OCI-LY7 (cell line): ENCODE results near the gene ABCA4. TPM values are rescaled to one million over a fixed set of nuclear protein-coding genes. Genes with fewer than 3 reads are reported as not detected.

ENCODE experiments used
- BruUV-seq: library from RNA; stranded (reverse); fragments of 400-500 nt; replicated peaks from 2 replicates; lab custom pipeline; 2021; lab: Mats Ljungman, UMichigan
- CTCF ChIA-PET: fragments of 300-600 bp; sonication (Branson Sonifier 250); formaldehyde crosslinking; loops from one replicate; lab custom pipeline; 2022; ENCODE audit warnings: antibody characterized with exemption; ENCODE audit not compliant: unreplicated experiment; lab: Charles Lee
- POLR2A ChIA-PET: fragments of 300-600 bp; sonication (Branson Sonifier 250); formaldehyde crosslinking; loops from one replicate; lab custom pipeline; 2022; ENCODE audit warnings: antibody characterized with exemption; lab: Charles Lee
- DNase-seq: peaks from one replicate; pipeline ENCODE4 v3.0.0-alpha.2; 2015; ENCODE audit warnings: low spot score
- H2AFZ ChIP-seq: fragments of 200-600 bp; sonication (generic), shearing (Covaris generic); 2 replicates; pipeline ENCODE4 v1.6.1; 2014; ENCODE audit warnings: mild to moderate bottlenecking, antibody characterized with exemption, low read length, moderate library complexity
- H3K27ac ChIP-seq: fragments of 200-600 bp; sonication (generic); 2 replicates; pipeline ENCODE4 v1.5.1; 2014; ENCODE audit warnings: mixed run types, low read depth, mild to moderate bottlenecking, moderate library complexity, low read length, inconsistent platforms; ENCODE audit not compliant: poor library complexity, severe bottlenecking
- H3K36me3 ChIP-seq: fragments of 200-600 bp; sonication (generic); 2 replicates; pipeline ENCODE4 v1.6.1; 2014; ENCODE audit warnings: mild to moderate bottlenecking, antibody characterized with exemption, low read length, moderate library complexity, mixed read lengths; ENCODE audit not compliant: insufficient read depth
- H3K4me1 ChIP-seq: fragments of 200-600 bp; sonication (generic); 2 replicates; pipeline ENCODE4 v1.5.1; 2014; ENCODE audit warnings: mild to moderate bottlenecking, low read length; ENCODE audit not compliant: insufficient read depth, poor library complexity, severe bottlenecking
- H3K4me2 ChIP-seq: fragments of 200-600 bp; sonication (generic); 2 replicates; pipeline ENCODE4 v1.6.1; 2014; ENCODE audit warnings: mild to moderate bottlenecking, low read length
- H3K4me3 ChIP-seq: fragments of 200-600 bp; sonication (generic); 2 replicates; pipeline ENCODE4 v1.5.1; 2014; ENCODE audit warnings: mild to moderate bottlenecking, low read depth, low read length; ENCODE audit not compliant: poor library complexity, severe bottlenecking
- H3K79me2 ChIP-seq: fragments of 200-600 bp; sonication (generic); 2 replicates; pipeline ENCODE4 v1.6.1; 2016; ENCODE audit warnings: low read depth, mild to moderate bottlenecking, low read length, moderate library complexity, mixed read lengths; ENCODE audit not compliant: insufficient read depth
- H3K9me2 ChIP-seq: fragments of 200-600 bp; sonication (generic); 2 replicates; pipeline ENCODE4 v1.6.1; 2016; ENCODE audit warnings: mild to moderate bottlenecking, low read length, mixed read lengths; ENCODE audit not compliant: insufficient read depth
- H3K9me3 ChIP-seq: fragments of 200-600 bp; sonication (generic); 2 replicates; pipeline ENCODE4 v1.6.1; 2014; ENCODE audit warnings: mild to moderate bottlenecking, mixed run types, low read length, mixed read lengths
- H4K20me1 ChIP-seq: fragments of 200-600 bp; sonication (generic); 2 replicates; pipeline ENCODE4 v1.6.1; 2014; ENCODE audit warnings: mild to moderate bottlenecking, antibody characterized with exemption, low read length, moderate library complexity, mixed read lengths; ENCODE audit not compliant: insufficient read depth
- EZH2phosphoT487 ChIP-seq: fragments of 200-600 bp; sonication (generic); IDR thresholded peaks from 2 replicates; pipeline ENCODE4 v1.6.1; 2018; ENCODE audit warnings: low read depth, borderline replicate concordance, mild to moderate bottlenecking, mixed run types, antibody characterized with exemption, low read length, moderate library complexity, mixed read lengths
- intact Hi-C: fragments of 100-400 bp; cut with micrococcal nuclease; formaldehyde crosslinking; loops from one replicate; pipeline ENCODE4 v1.10.0; 2022; ENCODE audit not compliant: unreplicated experiment
- total RNA-seq, 2 experiments: library from RNA; depleted of rRNA in 1 of 2; stranded (reverse); fragments of >200 nt in 1 of 2; shearing (Covaris generic) in 1 of 2; gene quantifications; 2 replicates each; pipeline ENCODE4 v1.2.3, GENCODE V29; 2014 to 2022
- TF ChIP-seq, protein P1 (sequence below): fragments of 200-600 bp; sonication (generic); conservative IDR thresholded peaks from 2 replicates; pipeline ENCODE4 v1.5.1; 2014; ENCODE audit warnings: mild to moderate bottlenecking, antibody characterized with exemption, low read length, moderate library complexity, mixed read lengths

Gene ABCA4
- total RNA-seq, 2 experiments from 2014 or later = not detected

DNA sequence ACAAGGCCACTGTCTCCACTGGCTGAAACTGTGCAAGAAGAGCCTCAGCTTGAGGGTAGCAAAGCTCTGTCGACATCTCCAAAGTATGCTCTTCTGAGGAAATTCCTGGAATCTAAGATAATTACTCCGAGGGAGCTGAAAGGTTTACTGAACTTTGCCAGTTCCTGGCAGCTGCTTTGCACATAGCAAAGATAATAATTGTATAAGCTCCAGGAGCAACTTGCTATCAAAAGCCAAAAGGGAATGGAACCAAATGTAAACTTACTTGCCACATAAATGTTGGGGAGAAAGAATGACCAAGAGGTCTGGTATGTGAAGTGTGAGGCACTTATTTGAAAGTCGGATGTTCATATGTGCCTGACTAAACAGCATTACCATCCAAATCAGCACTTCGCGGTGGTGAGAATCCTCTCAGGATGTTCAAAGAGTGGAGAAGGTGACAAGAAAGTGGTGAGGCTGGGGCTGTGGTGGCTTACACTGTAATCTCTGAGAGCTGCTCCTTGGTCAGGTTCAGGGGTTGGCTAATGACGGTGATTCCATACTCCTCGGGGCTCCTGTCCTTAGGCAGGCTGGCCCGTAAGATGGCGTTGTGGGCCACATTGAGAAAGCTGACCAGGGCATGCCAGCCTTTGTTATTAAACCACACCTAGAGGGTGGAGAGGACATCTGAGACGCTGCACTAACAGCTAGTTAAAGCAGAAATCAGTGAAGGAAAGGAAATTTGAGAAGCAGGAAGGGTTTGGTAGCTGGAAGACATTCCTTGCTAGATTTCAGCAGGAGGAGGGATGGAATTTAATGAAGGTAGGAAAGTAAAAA is 100.0 kb downstream of the ABCA4 start:
- no peak for DNase-seq
- POLR2A ChIA-PET = interaction anchor here (0.7 to 0.9 kb wide), 2 partner anchors 9 to 1161 kb away, joined by 3 to 4 read pairs; no protein-coding TSS in a partner anchor
- no peak overlapping the region for H2AFZ ChIP-seq
- H3K36me3 ChIP-seq = no peaks in the 10 kb centered on the region
- no peaks in the 10 kb centered on the region for H4K20me1 ChIP-seq
- no peak overlapping the region for H3K27ac ChIP-seq
- no peaks in the 10 kb centered on the region for H3K9me3 ChIP-seq
- TF ChIP-seq, protein P1, sequence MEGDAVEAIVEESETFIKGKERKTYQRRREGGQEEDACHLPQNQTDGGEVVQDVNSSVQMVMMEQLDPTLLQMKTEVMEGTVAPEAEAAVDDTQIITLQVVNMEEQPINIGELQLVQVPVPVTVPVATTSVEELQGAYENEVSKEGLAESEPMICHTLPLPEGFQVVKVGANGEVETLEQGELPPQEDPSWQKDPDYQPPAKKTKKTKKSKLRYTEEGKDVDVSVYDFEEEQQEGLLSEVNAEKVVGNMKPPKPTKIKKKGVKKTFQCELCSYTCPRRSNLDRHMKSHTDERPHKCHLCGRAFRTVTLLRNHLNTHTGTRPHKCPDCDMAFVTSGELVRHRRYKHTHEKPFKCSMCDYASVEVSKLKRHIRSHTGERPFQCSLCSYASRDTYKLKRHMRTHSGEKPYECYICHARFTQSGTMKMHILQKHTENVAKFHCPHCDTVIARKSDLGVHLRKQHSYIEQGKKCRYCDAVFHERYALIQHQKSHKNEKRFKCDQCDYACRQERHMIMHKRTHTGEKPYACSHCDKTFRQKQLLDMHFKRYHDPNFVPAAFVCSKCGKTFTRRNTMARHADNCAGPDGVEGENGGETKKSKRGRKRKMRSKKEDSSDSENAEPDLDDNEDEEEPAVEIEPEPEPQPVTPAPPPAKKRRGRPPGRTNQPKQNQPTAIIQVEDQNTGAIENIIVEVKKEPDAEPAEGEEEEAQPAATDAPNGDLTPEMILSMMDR = no peak
- TF ChIP-seq EZH2phosphoT487 = no peak
- CTCF ChIA-PET = interaction anchor here (0.6 kb wide), 1 partner anchor 1007 kb away, joined by 3 read pairs; no protein-coding TSS in a partner anchor
- H3K4me3 ChIP-seq = no peak overlapping the region
- no peaks in the 10 kb centered on the region for H3K4me1 ChIP-seq
- no peaks in the 10 kb centered on the region for H3K79me2 ChIP-seq
- H3K4me2 ChIP-seq = no peak overlapping the region
- BruUV-seq = no TSS peak
- intact Hi-C loops = no loop called here
- no peaks in the 10 kb centered on the region for H3K9me2 ChIP-seq

DNA sequence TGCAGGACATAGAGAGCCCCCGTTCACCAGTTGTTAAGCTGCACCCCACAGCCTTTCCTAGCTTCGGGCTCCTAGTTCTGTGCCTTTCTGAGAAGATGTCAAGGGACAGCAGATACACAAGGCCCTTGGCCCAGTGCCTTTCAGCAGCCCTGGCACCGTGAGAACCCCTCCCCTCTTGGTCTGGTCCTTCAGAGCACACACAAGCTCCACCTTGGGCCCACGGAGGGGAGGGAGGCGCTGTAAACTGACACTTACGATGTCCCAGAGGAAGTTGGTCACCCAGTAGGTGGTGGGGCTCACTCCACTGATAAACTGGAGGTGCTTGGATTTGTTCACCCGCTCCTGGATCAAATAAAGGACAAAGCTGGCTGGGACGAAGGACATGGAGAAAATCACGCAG is 101.6 kb downstream of the ABCA4 start:
- Histone ChIP-seq H4K20me1 (no peaks in the 10 kb centered on the region), H3K9me3 (no peaks in the 10 kb centered on the region), H3K9me2 (no peaks in the 10 kb centered on the region), H3K4me2 (no peak overlapping the region), H3K27ac (no peak overlapping the region), H3K79me2 (no peaks in the 10 kb centered on the region), H2AFZ (no peak overlapping the region), H3K4me1 (no peaks in the 10 kb centered on the region), H3K36me3 (no peaks in the 10 kb centered on the region), H3K4me3 (no peak overlapping the region)
- no peak for DNase-seq
- intact Hi-C loops = no loop called here
- no TSS peak for BruUV-seq
- ChIA-PET CTCF (no interaction called here), POLR2A (no interaction called here)
- TF ChIP-seq, protein P1 = no peak
- no peak for TF ChIP-seq EZH2phosphoT487
